BLaER1 treated with 17β-estradiol and CSF1 and Interleukin-3, amounts not matched to agents 10 nM and 100 nM (cell line): ENCODE data around the gene CNRIP1.

Experiments
- H3K27ac ChIP-seq, 11 experiments: shearing (Covaris generic); formaldehyde crosslinking; 2 replicates each; pipeline ENCODE4 v1.8.1; 2022
- H3K27me3 ChIP-seq, 11 experiments: shearing (Covaris generic); formaldehyde crosslinking; 2 replicates each; pipeline ENCODE4 v1.8.1; 2022
- H3K36me3 ChIP-seq, 11 experiments: shearing (Covaris generic); formaldehyde crosslinking; 2 replicates each; pipeline ENCODE4 v1.8.1; 2022
- H3K4me1 ChIP-seq, 10 experiments: shearing (Covaris generic); formaldehyde crosslinking; 2 replicates each; pipeline ENCODE4 v1.8.1; 2022
- H3K4me2 ChIP-seq, 11 experiments: shearing (Covaris generic); formaldehyde crosslinking; 2 replicates each; pipeline ENCODE4 v1.8.1; 2022
- H3K4me3 ChIP-seq, 10 experiments: shearing (Covaris generic); formaldehyde crosslinking; 2 replicates each; pipeline ENCODE4 v1.8.1; 2022
- H3K9ac ChIP-seq, 11 experiments: shearing (Covaris generic); formaldehyde crosslinking; 2 replicates each; pipeline ENCODE4 v1.8.1; 2022
- H3K9me3 ChIP-seq, 11 experiments: shearing (Covaris generic); formaldehyde crosslinking; replicated peaks in 1 of 11; 2 replicates each; pipeline ENCODE4 v1.8.1; 2022
- H4K20me1 ChIP-seq, 11 experiments: shearing (Covaris generic); formaldehyde crosslinking; 2 replicates each; pipeline ENCODE4 v1.8.1; 2022
- Cebpa-rat ChIP-seq, 11 experiments: shearing (Covaris generic); IDR thresholded peaks; 2 replicates each; pipeline ENCODE4 v1.8.1; 2022

The CNRIP1 gene

GRCh38 chr2:68330691-68331090 lies 10.9 kb upstream of the CNRIP1 start:
- Histone ChIP-seq H4K20me1 (no peaks in the 10 kb centered on the region), H3K36me3 (no peaks in the 10 kb centered on the region), H3K27ac (no peak overlapping the region), H3K27me3 (no peaks in the 10 kb centered on the region), H3K4me1 (peaks cover 0 to 7% (median 0%) of the 10 kb centered on the region in 10 experiments; a peak in 4 of 20 replicates), H3K4me2 (peak overlapping the region in 2 of 11 experiments; percentile 37 to 46; a peak in 2 of 22 replicates), H3K9ac (no peak overlapping the region), H3K9me3 (no peaks in the 10 kb centered on the region), H3K4me3 (no peak overlapping the region)
- TF ChIP-seq Cebpa-rat (IDR thresholded peaks at IDR 0.05): no peak

GRCh38 chr2:68328901-68329300 lies 9.2 kb upstream of the CNRIP1 start:
- Histone ChIP-seq H3K27me3 (no peaks in the 10 kb centered on the region), H3K27ac (no peak overlapping the region), H3K4me1 (peaks cover 0 to 7% (median 0%) of the 10 kb centered on the region in 10 experiments; a peak in 4 of 20 replicates), H3K4me2 (no peak overlapping the region), H3K36me3 (no peaks in the 10 kb centered on the region), H4K20me1 (no peaks in the 10 kb centered on the region), H3K9ac (no peak overlapping the region), H3K9me3 (no peaks in the 10 kb centered on the region), H3K4me3 (no peak overlapping the region)
- no peak for TF ChIP-seq Cebpa-rat (IDR thresholded peaks at IDR 0.05)

GRCh38 chr2:68325056-68325455 lies 5.3 kb upstream of the CNRIP1 start:
- Histone ChIP-seq H3K4me2 (no peak overlapping the region), H3K27me3 (peaks cover 0 to 9% (median 7%) of the 10 kb centered on the region in 11 experiments; a peak in 18 of 22 replicates), H3K9ac (no peak overlapping the region), H4K20me1 (no peaks in the 10 kb centered on the region), H3K9me3 (no peaks in the 10 kb centered on the region), H3K36me3 (no peaks in the 10 kb centered on the region), H3K27ac (no peak overlapping the region), H3K4me1 (peaks cover 0 to 6% (median 2%) of the 10 kb centered on the region in 10 experiments; a peak in 10 of 20 replicates), H3K4me3 (no peak overlapping the region)
- TF ChIP-seq Cebpa-rat (IDR thresholded peaks at IDR 0.05): no peak

GRCh38 chr2:68320118-68320641 lies 431 bp upstream of the CNRIP1 start:
- H3K36me3 ChIP-seq: peaks cover 0 to 6% (median 0%) of the 10 kb centered on the region in 11 experiments; a peak in 1 of 22 replicates
- peaks cover 0 to 12% (median 6%) of the 10 kb centered on the region in 11 experiments; a peak in 7 of 22 replicates for H3K9me3 ChIP-seq
- TF ChIP-seq Cebpa-rat (IDR thresholded peaks at IDR 0.05): no peak
- H4K20me1 ChIP-seq: no peaks in the 10 kb centered on the region
- peak overlapping the region in 3 of 11 experiments; percentile 71 to 74 (median 73); a peak in 5 of 22 replicates for H3K27ac ChIP-seq
- H3K27me3 ChIP-seq: peaks cover 4 to 33% (median 27%) of the 10 kb centered on the region in 11 experiments; a peak in 20 of 22 replicates
- peaks cover 9 to 21% (median 12%) of the 10 kb centered on the region in 10 experiments; a peak in 16 of 20 replicates for H3K4me1 ChIP-seq
- H3K9ac ChIP-seq: peak overlapping the region in 6 of 11 experiments; percentile 62 to 84 (median 76); a peak in 11 of 22 replicates
- peak overlapping the region; percentile 83 to 97 (median 89) for H3K4me2 ChIP-seq
- H3K4me3 ChIP-seq: peak overlapping the region; percentile 56 to 77 (median 63)

GRCh38 chr2:68318914-68319397 lies 793 bp downstream of the CNRIP1 start:
- H4K20me1 ChIP-seq: no peaks in the 10 kb centered on the region
- TF ChIP-seq Cebpa-rat (IDR thresholded peaks at IDR 0.05): no peak
- H3K9ac ChIP-seq: peak overlapping the region; percentile 57 to 84 (median 72); a peak in 20 of 22 replicates
- H3K27ac ChIP-seq: peak overlapping the region in 8 of 11 experiments; percentile 26 to 74 (median 66); a peak in 13 of 22 replicates
- peaks cover 0 to 12% (median 7%) of the 10 kb centered on the region in 11 experiments; a peak in 9 of 22 replicates for H3K9me3 ChIP-seq
- peaks cover 9 to 21% (median 12%) of the 10 kb centered on the region in 10 experiments; a peak in 16 of 20 replicates for H3K4me1 ChIP-seq
- peaks cover 4 to 33% (median 27%) of the 10 kb centered on the region in 11 experiments; a peak in 20 of 22 replicates for H3K27me3 ChIP-seq
- H3K4me3 ChIP-seq: peak overlapping the region; percentile 56 to 77 (median 63)
- peak overlapping the region; percentile 83 to 97 (median 89) for H3K4me2 ChIP-seq
- peaks cover 0 to 6% (median 0%) of the 10 kb centered on the region in 11 experiments; a peak in 1 of 22 replicates for H3K36me3 ChIP-seq

- H3K36me3 ChIP-seq: peaks cover 0 to 6% (median 0%) of the 10 kb centered on the region in 11 experiments; a peak in 1 of 22 replicates
- H3K27ac ChIP-seq: peak overlapping the region in 1 of 11 experiments; percentile 62; a peak in 1 of 22 replicates
- peaks cover 9 to 21% (median 12%) of the 10 kb centered on the region in 10 experiments; a peak in 16 of 20 replicates for H3K4me1 ChIP-seq
- H3K4me3 ChIP-seq: peak overlapping the region in 4 of 10 experiments; percentile 58 to 77 (median 69); a peak in 7 of 20 replicates
- H3K27me3 ChIP-seq: peaks cover 4 to 33% (median 27%) of the 10 kb centered on the region in 11 experiments; a peak in 20 of 22 replicates
- H4K20me1 ChIP-seq: no peaks in the 10 kb centered on the region
- peak overlapping the region in 5 of 11 experiments; percentile 83 to 97 (median 87); a peak in 6 of 22 replicates for H3K4me2 ChIP-seq
- no peak for TF ChIP-seq Cebpa-rat (IDR thresholded peaks at IDR 0.05)
- peaks cover 0 to 12% (median 7%) of the 10 kb centered on the region in 11 experiments; a peak in 9 of 22 replicates for H3K9me3 ChIP-seq
- peak overlapping the region in 2 of 11 experiments; percentile 81 to 84; a peak in 2 of 22 replicates for H3K9ac ChIP-seq
These were observed 1.5 kb downstream of the CNRIP1 start for GRCh38 chr2:68317971-68318913.

GRCh38 chr2:68316111-68316510 lies 3.6 kb downstream of the CNRIP1 start:
- peaks cover 0 to 6% (median 0%) of the 10 kb centered on the region in 11 experiments; a peak in 1 of 22 replicates for H3K36me3 ChIP-seq
- no peak overlapping the region for H3K9ac ChIP-seq
- no peak overlapping the region for H3K4me3 ChIP-seq
- H3K27ac ChIP-seq: no peak overlapping the region
- H4K20me1 ChIP-seq: no peaks in the 10 kb centered on the region
- peaks cover 9 to 21% (median 12%) of the 10 kb centered on the region in 10 experiments; a peak in 16 of 20 replicates for H3K4me1 ChIP-seq
- H3K4me2 ChIP-seq: no peak overlapping the region
- peaks cover 0 to 12% (median 7%) of the 10 kb centered on the region in 11 experiments; a peak in 9 of 22 replicates for H3K9me3 ChIP-seq
- no peak for TF ChIP-seq Cebpa-rat (IDR thresholded peaks at IDR 0.05)
- peaks cover 4 to 33% (median 27%) of the 10 kb centered on the region in 11 experiments; a peak in 20 of 22 replicates for H3K27me3 ChIP-seq

- no peak overlapping the region for H3K4me2 ChIP-seq
- no peak overlapping the region for H3K4me3 ChIP-seq
- H3K9ac ChIP-seq: no peak overlapping the region
- TF ChIP-seq Cebpa-rat (IDR thresholded peaks at IDR 0.05): no peak
- H3K27me3 ChIP-seq: no peaks in the 10 kb centered on the region
- no peaks in the 10 kb centered on the region for H4K20me1 ChIP-seq
- H3K4me1 ChIP-seq: no peaks in the 10 kb centered on the region
- no peak overlapping the region for H3K27ac ChIP-seq
- H3K9me3 ChIP-seq: peaks cover 0 to 12% (median 0%) of the 10 kb centered on the region in 11 experiments; a peak in 2 of 22 replicates
- H3K36me3 ChIP-seq: no peaks in the 10 kb centered on the region
These were observed 8.7 kb downstream of the CNRIP1 start for GRCh38 chr2:68311033-68311432.
